HG02623 (cell line): ENCODE data around the gene SH3GL2.
"Not testable (repeated sequence)": the region's sequence is repeated elsewhere in the genome, so short reads cannot be mapped to it uniquely, and the experiment has no call there.

Source experiments
- ATAC-seq: cut with Tn5 transposase; IDR thresholded peaks from one replicate; pipeline ENCODE4 v1.9.1; 2021; ENCODE audit warnings: moderate library complexity; ENCODE audit not compliant: unreplicated experiment

The SH3GL2 gene

GRCh38 chr9:17742067-17742466, 163.2 kb downstream of the SH3GL2 start:
- ATAC-seq = no peak

- ATAC-seq = no peak
These were observed 165.9 kb downstream of the SH3GL2 start for GRCh38 chr9:17744786-17745185.

GRCh38 chr9:17750269-17750668, 171.4 kb downstream of the SH3GL2 start:
- ATAC-seq = no peak

- ATAC-seq = no peak
These were observed 172.6 kb downstream of the SH3GL2 start for GRCh38 chr9:17751486-17751885.

GRCh38 chr9:17752021-17752420, 173.2 kb downstream of the SH3GL2 start:
- ATAC-seq = no peak

- no peak for ATAC-seq
These were observed 178.9 kb downstream of the SH3GL2 start for GRCh38 chr9:17757816-17758215.

GRCh38 chr9:17760250-17760649, 181.4 kb downstream of the SH3GL2 start:
- no peak for ATAC-seq

GRCh38 chr9:17761984-17762676, 183.3 kb downstream of the SH3GL2 start:
- ATAC-seq = no peak

GRCh38 chr9:17764306-17764705, 185.4 kb downstream of the SH3GL2 start:
- ATAC-seq = no peak

- ATAC-seq = not testable (repeated sequence)
These were observed 186.3 kb downstream of the SH3GL2 start for GRCh38 chr9:17765131-17765530.

GRCh38 chr9:17772223-17772622, 193.4 kb downstream of the SH3GL2 start:
- no peak for ATAC-seq

GRCh38 chr9:17775656-17776055, 196.8 kb downstream of the SH3GL2 start:
- ATAC-seq = no peak

GRCh38 chr9:17776735-17777134, 197.9 kb downstream of the SH3GL2 start:
- no peak for ATAC-seq

- no peak for ATAC-seq
These were observed 198.6 kb downstream of the SH3GL2 start for GRCh38 chr9:17777465-17777864.

- no peak for ATAC-seq
These were observed 203.7 kb downstream of the SH3GL2 start for GRCh38 chr9:17782430-17783149.

- ATAC-seq = no peak
These were observed 204.4 kb downstream of the SH3GL2 start for GRCh38 chr9:17783227-17783626.

GRCh38 chr9:17789316-17789715, 210.4 kb downstream of the SH3GL2 start:
- no peak for ATAC-seq

- no peak for ATAC-seq
These were observed 215.1 kb downstream of the SH3GL2 start for GRCh38 chr9:17793713-17794622.

- ATAC-seq = no peak
These were observed 216.9 kb downstream of the SH3GL2 start for GRCh38 chr9:17795744-17796143.

GRCh38 chr9:17799369-17799768, 220.5 kb downstream of the SH3GL2 start:
- ATAC-seq = no peak

- ATAC-seq = no peak
These were observed 221.6 kb downstream of the SH3GL2 start for GRCh38 chr9:17800418-17800817.
